Neuronal stem cell (in vitro differentiated cells): ENCODE data around the gene GSS.

Experiments
- DNase-seq: peaks from one replicate; pipeline ENCODE4 v3.0.0-alpha.2; 2013; ENCODE audit warnings: low spot score
- H2AFZ ChIP-seq: one replicate; pipeline ENCODE4 v1.6.1; 2013; ENCODE audit warnings: mild to moderate bottlenecking, low read length, inconsistent platforms
- H2AK5ac ChIP-seq: 2 replicates; pipeline ENCODE4 v1.6.1; 2013; ENCODE audit warnings: low read depth, mild to moderate bottlenecking, inconsistent platforms, low read length, moderate library complexity, mixed read lengths
- H2BK120ac ChIP-seq: 2 replicates; pipeline ENCODE4 v1.6.1; 2013; ENCODE audit warnings: low read depth, mild to moderate bottlenecking, inconsistent platforms, low read length, moderate library complexity, mixed read lengths
- H2BK12ac ChIP-seq: one replicate; pipeline ENCODE4 v1.6.1; 2013; ENCODE audit warnings: low read length, inconsistent platforms
- H2BK15ac ChIP-seq: 2 replicates; pipeline ENCODE4 v1.6.1; 2013; ENCODE audit warnings: mild to moderate bottlenecking, low read length, inconsistent platforms, mixed read lengths
- H2BK5ac ChIP-seq: one replicate; pipeline ENCODE4 v1.6.1; 2013; ENCODE audit warnings: inconsistent platforms, mild to moderate bottlenecking, low read length, moderate library complexity
- H3K14ac ChIP-seq: one replicate; pipeline ENCODE4 v1.6.1; 2013; ENCODE audit warnings: low read length, inconsistent platforms
- H3K18ac ChIP-seq: 2 replicates; pipeline ENCODE4 v1.6.1; 2013; ENCODE audit warnings: low read length, inconsistent platforms
- H3K23ac ChIP-seq: 2 replicates; pipeline ENCODE4 v1.6.1; 2013; ENCODE audit warnings: low read depth, mild to moderate bottlenecking, mixed read lengths, low read length, inconsistent platforms; ENCODE audit not compliant: poor library complexity
- H3K27ac ChIP-seq: replicated peaks from 3 replicates; pipeline ENCODE4 v1.5.1; 2013; ENCODE audit warnings: low read length, inconsistent platforms
- H3K27me3 ChIP-seq, 3 experiments: 2 replicates each; pipeline ENCODE4 v1.6.1; 2013; ENCODE audit warnings: low read length in 3 of 3, mild to moderate bottlenecking in 2 of 3, inconsistent platforms in 1 of 3, low read depth in 1 of 3, mixed read lengths in 1 of 3, moderate library complexity in 1 of 3; ENCODE audit not compliant: control insufficient read depth in 3 of 3, insufficient read depth in 3 of 3
- H3K36me3 ChIP-seq, 2 donors: replicated peaks in 1 of 2; 2 replicates each; pipeline ENCODE4 v1.6.1; 2013; ENCODE audit warnings: low read length in 2 of 2; ENCODE audit not compliant: control insufficient read depth in 2 of 2, insufficient read depth in 2 of 2
- H3K4ac ChIP-seq: 2 replicates; pipeline ENCODE4 v1.6.1; 2013; ENCODE audit warnings: inconsistent platforms, mild to moderate bottlenecking, low read length, moderate library complexity
- H3K4me1 ChIP-seq, 2 donors: 1 replicate in 1 of 2; 2 replicates in 1 of 2; pipeline ENCODE4 v1.6.1; 2013; ENCODE audit warnings: low read length in 2 of 2, low read depth in 1 of 2; ENCODE audit not compliant: control insufficient read depth in 2 of 2, insufficient read depth in 1 of 2
- H3K4me2 ChIP-seq: one replicate; pipeline ENCODE4 v1.6.1; 2013; ENCODE audit warnings: mild to moderate bottlenecking, low read length, inconsistent platforms; ENCODE audit not compliant: insufficient read depth, poor library complexity, severe bottlenecking
- H3K4me3 ChIP-seq, 2 donors: 2 replicates each; pipeline ENCODE4 v1.5.1; 2013; ENCODE audit warnings: low read length in 2 of 2, mild to moderate bottlenecking in 2 of 2, inconsistent platforms in 1 of 2, moderate library complexity in 1 of 2
- H3K79me1 ChIP-seq: one replicate; pipeline ENCODE4 v1.6.1; 2013; ENCODE audit warnings: low read depth, mild to moderate bottlenecking, inconsistent platforms, low read length, moderate library complexity
- H3K9ac ChIP-seq: one replicate; pipeline ENCODE4 v1.6.1; 2013; ENCODE audit warnings: mild to moderate bottlenecking, low read depth, low read length, inconsistent platforms; ENCODE audit not compliant: poor library complexity
- H3K9me3 ChIP-seq, 2 donors: replicated peaks in 1 of 2; 2 replicates each; pipeline versions ENCODE3 to v1.6.1; 2013; ENCODE audit warnings: low read length in 2 of 2, mild to moderate bottlenecking in 2 of 2, inconsistent platforms in 1 of 2, low read depth in 1 of 2, mixed read lengths in 1 of 2, moderate library complexity in 1 of 2; ENCODE audit not compliant: control insufficient read depth in 2 of 2, insufficient read depth in 1 of 2
- H4K8ac ChIP-seq: one replicate; pipeline ENCODE4 v1.6.1; 2013; ENCODE audit warnings: low read depth, mild to moderate bottlenecking, inconsistent platforms, low read length, moderate library complexity
- H4K91ac ChIP-seq: one replicate; pipeline ENCODE4 v1.6.1; 2013; ENCODE audit warnings: low read length, low read depth, mild to moderate bottlenecking, inconsistent platforms; ENCODE audit not compliant: poor library complexity
- WGBS, 2 donors: extraction: QIAGEN DNeasy Blood & Tissue Kit; methylation state at CpG; one replicate each; pipeline ENCODE4 v1.1.7; 2013; ENCODE audit warnings: missing lambda C conversion rate in 2 of 2, mixed read lengths in 1 of 2; ENCODE audit not compliant: insufficient read length in 2 of 2, insufficient replicate concordance in 1 of 2; ENCODE audit errors: extremely low coverage in 2 of 2; 5-methylcytosine and 5-hydroxymethylcytosine counted together

GSS gene

GRCh38 chr20:34992751-34993417 is 37.3 kb upstream of the GSS start:
- Histone ChIP-seq H2AFZ (no peak overlapping the region), H2BK120ac (no peak overlapping the region), H3K27me3 (no peaks in the 10 kb centered on the region), H3K9ac (peak overlapping the region; percentile 2), H3K14ac (no peak overlapping the region), H2BK15ac (no peak overlapping the region), H2BK12ac (peak overlapping the region; percentile 41), H3K4ac (no peak overlapping the region), H3K36me3 (peaks cover 32 to 45% of the 10 kb centered on the region in 2 donors), H3K27ac (no peak overlapping the region), H3K23ac (no peak overlapping the region), H3K4me1 (peaks cover 0 to 5% of the 10 kb centered on the region in 2 donors), H2BK5ac (no peak overlapping the region), H3K18ac (no peak overlapping the region), H4K91ac (no peak overlapping the region), H4K8ac (no peak overlapping the region), H3K79me1 (peaks cover 5% of the 10 kb centered on the region), H3K9me3 (peaks cover 0 to 2% of the 10 kb centered on the region in 2 donors), H3K4me2 (no peak overlapping the region), H3K4me3 (peak overlapping the region in 1 of 2 donors; percentile 9), H2AK5ac (no peak overlapping the region)
- no peak for DNase-seq
- no CpG with 5 or more reads among the region's 20 CpGs for WGBS, 2 donors

- H3K79me1 ChIP-seq: peaks cover 2% of the 10 kb centered on the region
- H4K91ac ChIP-seq: peak overlapping the region; percentile 1
- no peaks in the 10 kb centered on the region for H3K27me3 ChIP-seq
- H3K9ac ChIP-seq: no peak overlapping the region
- no peak overlapping the region for H2BK5ac ChIP-seq
- no peak overlapping the region for H2AFZ ChIP-seq
- no peak overlapping the region for H3K4ac ChIP-seq
- peaks cover 23 to 28% of the 10 kb centered on the region in 2 donors for H3K36me3 ChIP-seq
- no peak overlapping the region for H2BK12ac ChIP-seq
- H2BK120ac ChIP-seq: no peak overlapping the region
- peaks cover 0 to 5% of the 10 kb centered on the region in 2 donors for H3K9me3 ChIP-seq
- peak overlapping the region; percentile 5 for H3K14ac ChIP-seq
- WGBS, 2 donors: no CpG with 5 or more reads among the region's 18 CpGs
- H2BK15ac ChIP-seq: no peak overlapping the region
- no peak overlapping the region for H3K4me2 ChIP-seq
- H3K27ac ChIP-seq: no peak overlapping the region
- H3K4me3 ChIP-seq: no peak overlapping the region
- H4K8ac ChIP-seq: peak overlapping the region; percentile 9
- H3K23ac ChIP-seq: peak overlapping the region; percentile 69
- H2AK5ac ChIP-seq: peak overlapping the region; percentile 71
- no peak for DNase-seq
- peak overlapping the region; percentile 80 for H3K18ac ChIP-seq
- peaks cover 0 to 5% of the 10 kb centered on the region in 2 donors for H3K4me1 ChIP-seq
Observed at GRCh38 chr20:34990661-34991214, 35.1 kb upstream of the GSS start.

GRCh38 chr20:34990231-34990630 is 34.6 kb upstream of the GSS start:
- no peak overlapping the region for H2BK5ac ChIP-seq
- H3K14ac ChIP-seq: no peak overlapping the region
- peak overlapping the region; percentile 44 for H3K18ac ChIP-seq
- H3K9me3 ChIP-seq: peaks cover 0 to 5% of the 10 kb centered on the region in 2 donors
- no peak overlapping the region for H3K27ac ChIP-seq
- H3K79me1 ChIP-seq: peaks cover 2% of the 10 kb centered on the region
- H3K23ac ChIP-seq: peak overlapping the region; percentile 67
- H2AK5ac ChIP-seq: peak overlapping the region; percentile 71
- no peaks in the 10 kb centered on the region for H3K27me3 ChIP-seq
- H2AFZ ChIP-seq: no peak overlapping the region
- H3K9ac ChIP-seq: no peak overlapping the region
- no peak overlapping the region for H2BK12ac ChIP-seq
- peak overlapping the region; percentile 1 for H4K91ac ChIP-seq
- peak overlapping the region; percentile 1 for H2BK15ac ChIP-seq
- no peak overlapping the region for H4K8ac ChIP-seq
- WGBS, 2 donors: no CpG with 5 or more reads among the region's 11 CpGs
- DNase-seq: no peak
- H3K4ac ChIP-seq: no peak overlapping the region
- H3K4me3 ChIP-seq: no peak overlapping the region
- peaks cover 0 to 5% of the 10 kb centered on the region in 2 donors for H3K4me1 ChIP-seq
- peaks cover 18 to 23% of the 10 kb centered on the region in 2 donors for H3K36me3 ChIP-seq
- no peak overlapping the region for H3K4me2 ChIP-seq
- H2BK120ac ChIP-seq: no peak overlapping the region

GRCh38 chr20:34989670-34990069 is 34.1 kb upstream of the GSS start:
- H2AK5ac ChIP-seq: no peak overlapping the region
- no peak overlapping the region for H3K4me3 ChIP-seq
- peak overlapping the region; percentile 67 for H3K23ac ChIP-seq
- no peak overlapping the region for H4K8ac ChIP-seq
- H3K4ac ChIP-seq: no peak overlapping the region
- peaks cover 0 to 5% of the 10 kb centered on the region in 2 donors for H3K4me1 ChIP-seq
- H3K9me3 ChIP-seq: peaks cover 0 to 5% of the 10 kb centered on the region in 2 donors
- no peak overlapping the region for H3K9ac ChIP-seq
- no peak overlapping the region for H2BK120ac ChIP-seq
- no peak overlapping the region for H2BK12ac ChIP-seq
- H2BK5ac ChIP-seq: no peak overlapping the region
- H3K27ac ChIP-seq: no peak overlapping the region
- no peak overlapping the region for H3K14ac ChIP-seq
- peaks cover 2% of the 10 kb centered on the region for H3K79me1 ChIP-seq
- H2BK15ac ChIP-seq: no peak overlapping the region
- peak overlapping the region; percentile 13 for H3K18ac ChIP-seq
- peaks cover 14 to 18% of the 10 kb centered on the region in 2 donors for H3K36me3 ChIP-seq
- no peak overlapping the region for H3K4me2 ChIP-seq
- H4K91ac ChIP-seq: peak overlapping the region; percentile 94
- H2AFZ ChIP-seq: no peak overlapping the region
- DNase-seq: no peak
- WGBS, 2 donors: no CpG with 5 or more reads among the region's 14 CpGs
- H3K27me3 ChIP-seq: no peaks in the 10 kb centered on the region
